ENCODE measurements around the gene TCF7L2. TPM values are rescaled to one million over a fixed set of nuclear protein-coding genes. Genes with fewer than 3 reads are reported as not detected.

The TCF7L2 gene
- total RNA-seq, 1 experiment from 2014 or later: 45.2 TPM

DNA sequence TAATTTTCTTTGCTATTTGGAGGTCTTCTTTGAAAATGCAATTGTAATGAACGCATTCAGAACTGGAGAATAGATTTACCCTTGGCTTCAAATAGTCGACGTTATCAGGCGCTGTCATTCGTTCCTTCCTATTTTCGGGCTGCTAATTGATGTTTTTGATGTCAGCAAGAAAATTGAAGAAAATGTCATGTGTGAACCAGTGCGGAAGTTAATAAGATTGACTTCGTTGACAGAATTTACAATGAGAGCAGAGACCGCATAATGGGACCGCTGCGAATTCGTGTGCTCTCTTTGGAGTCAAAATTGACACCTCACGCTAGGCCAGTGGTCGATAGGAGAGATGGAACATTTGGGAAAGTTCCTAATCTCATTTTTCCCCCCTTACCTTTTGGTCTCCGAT lies 168.8 kb downstream of the TCF7L2 start:
- H3K4me1 ChIP-seq (ENCODE audit: control insufficient read depth, insufficient read depth, low read length): peaks cover 28% of the 10 kb centered on the region
- in situ Hi-C loops (cut with HindIII; ENCODE audit: low pct_unique_long_range_greater_than_20kb, low sequenced_read_pairs): no loop called here

GRCh38 chr10:113119801-113120200 lies 169.8 kb downstream of the TCF7L2 start:
- POLR2A ChIA-PET: interaction anchor here (0.5 kb wide), 1 partner anchor 46 kb away, joined by 4 read pairs; no protein-coding TSS in a partner anchor
- DNase-seq (ENCODE audit: low read depth, low spot score) (no peak), ATAC-seq (no peak)
- Histone ChIP-seq H3K4me1 (ENCODE audit: control insufficient read depth, insufficient read depth, low read length) (peaks cover 24% of the 10 kb centered on the region), H3K4me3 (ENCODE audit: low read depth in 2 of 2, low read length in 2 of 2) (no peak overlapping the region), H3K36me3 (ENCODE audit: control insufficient read depth, insufficient read depth, low read length) (no peaks in the 10 kb centered on the region; the same call in 1 of the 2 replicates), H3K27ac (ENCODE audit: low read length) (no peak overlapping the region), H3K9me3 (ENCODE audit: control insufficient read depth, insufficient read depth, low read depth, low read length) (no peaks in the 10 kb centered on the region), H3K27me3 (ENCODE audit: control insufficient read depth, insufficient read depth, low read length) (no peaks in the 10 kb centered on the region)
- CTCF ChIA-PET: no interaction called here
- TF ChIP-seq SIN3A (IDR thresholded peaks at IDR 0.05; ENCODE audit: borderline replicate concordance, insufficient read depth, low read depth, low read length): no peak
- no peak for TF ChIP-seq TCF7L2 (IDR thresholded peaks at IDR 0.05; ENCODE audit: low read depth, low read length)
- TF ChIP-seq REST (IDR thresholded peaks at IDR 0.05; ENCODE audit: insufficient read depth in 1 of 2, low read depth in 2 of 2, low read length in 1 of 2): no peak
- no peak for TF ChIP-seq CTCF (IDR thresholded peaks at IDR 0.05)
- in situ Hi-C loops (cut with HindIII; ENCODE audit: low pct_unique_long_range_greater_than_20kb, low sequenced_read_pairs) (no loop called here), intact Hi-C loops (cut with micrococcal nuclease; ENCODE audit: unreplicated experiment) (loop anchor here (10.0 kb wide), 1 partner anchor 555 kb away; no protein-coding TSS in a partner anchor)
- no TSS peak for BruUV-seq (replicated peaks)

More for the DNA sequence above, 168.8 kb downstream of the TCF7L2 start:
- DNase-seq (ENCODE audit: low read depth, low spot score): no peak
- POLR2A ChIA-PET: no interaction called here
- no TSS peak for BruUV-seq (replicated peaks)
- H3K27ac ChIP-seq (ENCODE audit: low read length): no peak overlapping the region
- no peaks in the 10 kb centered on the region; the same call in 1 of the 2 replicates for H3K36me3 ChIP-seq (ENCODE audit: control insufficient read depth, insufficient read depth, low read length)
- CTCF ChIA-PET: no interaction called here
- intact Hi-C loops (cut with micrococcal nuclease; ENCODE audit: unreplicated experiment): no loop called here
- no peak for TF ChIP-seq SIN3A (IDR thresholded peaks at IDR 0.05; ENCODE audit: borderline replicate concordance, insufficient read depth, low read depth, low read length)
- no peak for TF ChIP-seq POLR2AphosphoS5 (IDR thresholded peaks at IDR 0.05; ENCODE audit: low read depth, low read length)
- no peak for TF ChIP-seq CTCF (IDR thresholded peaks at IDR 0.05)
- no peak for TF ChIP-seq REST (IDR thresholded peaks at IDR 0.05; ENCODE audit: insufficient read depth in 1 of 2, low read depth in 2 of 2, low read length in 1 of 2)
- TF ChIP-seq TCF7L2 (IDR thresholded peaks at IDR 0.05; ENCODE audit: low read depth, low read length): no peak
- H3K9me3 ChIP-seq (ENCODE audit: control insufficient read depth, insufficient read depth, low read depth, low read length): no peaks in the 10 kb centered on the region
- no peak overlapping the region for H3K4me3 ChIP-seq (ENCODE audit: low read depth in 2 of 2, low read length in 2 of 2)
- H3K27me3 ChIP-seq (ENCODE audit: control insufficient read depth, insufficient read depth, low read length): no peaks in the 10 kb centered on the region
- ATAC-seq: no peak
